HEK293T (cell line): Measurements from ENCODE around the gene NKX3-2.

Source experiments
- BHLHE40 ChIP-seq: fragments of 450-650 bp; IDR thresholded peaks from 2 replicates; pipeline ENCODE4 v1.6.1; 2016; ENCODE audit warnings: mild to moderate bottlenecking, moderate library complexity, borderline replicate concordance
- CTBP1 ChIP-seq: fragments of 450-650 bp; IDR thresholded peaks from 2 replicates; pipeline ENCODE4 v1.6.1; 2016; ENCODE audit warnings: borderline replicate concordance
- ELF4 ChIP-seq: fragments of 450-650 bp; IDR thresholded peaks from 2 replicates; pipeline ENCODE4 v1.6.1; 2017; ENCODE audit warnings: antibody characterized with exemption
- FOXA1 ChIP-seq: fragments of 450-650 bp; IDR thresholded peaks from 2 replicates; pipeline ENCODE4 v1.6.1; 2016; ENCODE audit warnings: mild to moderate bottlenecking
- FOXM1 ChIP-seq: fragments of 450-650 bp; IDR thresholded peaks from 2 replicates; pipeline ENCODE4 v1.6.1; 2017; ENCODE audit warnings: mild to moderate bottlenecking, borderline replicate concordance
- HDGF ChIP-seq: fragments of 450-650 bp; IDR thresholded peaks from 2 replicates; pipeline ENCODE4 v1.6.1; 2017; ENCODE audit warnings: antibody characterized with exemption, borderline replicate concordance
- L3MBTL2 ChIP-seq: fragments of 450-650 bp; conservative IDR thresholded peaks from 2 replicates; pipeline ENCODE4 v1.6.1; 2016; ENCODE audit warnings: mild to moderate bottlenecking
- NFRKB ChIP-seq: fragments of 450-650 bp; IDR thresholded peaks from 2 replicates; pipeline ENCODE4 v1.6.1; 2016; ENCODE audit warnings: mild to moderate bottlenecking, moderate library complexity
- PKNOX1 ChIP-seq: fragments of 450-650 bp; IDR thresholded peaks from 2 replicates; pipeline ENCODE4 v1.6.1; 2016
- SP1 ChIP-seq: fragments of 450-650 bp; IDR thresholded peaks from 2 replicates; pipeline ENCODE4 v1.6.1; 2017
- SUZ12 ChIP-seq: fragments of 450-650 bp; IDR thresholded peaks from 2 replicates; pipeline ENCODE4 v1.6.1; 2016; ENCODE audit warnings: mild to moderate bottlenecking
- TARDBP ChIP-seq: fragments of 450-650 bp; IDR thresholded peaks from 2 replicates; pipeline ENCODE4 v1.6.1; 2016
- ZNF384 ChIP-seq: fragments of 450-650 bp; IDR thresholded peaks from 2 replicates; pipeline ENCODE4 v1.6.1; 2016

GRCh38 chr4:13537011-13537831 lies 7.1 kb downstream of the NKX3-2 start:
- TF ChIP-seq TARDBP, result no peak
- no peak for TF ChIP-seq FOXM1
- no peak for TF ChIP-seq ELF4
- TF ChIP-seq CTBP1, result no peak
- TF ChIP-seq SUZ12, result no peak
- TF ChIP-seq BHLHE40, result no peak
- no peak for TF ChIP-seq SP1
- no peak for TF ChIP-seq HDGF
- TF ChIP-seq ZNF384, result no peak
- no peak for TF ChIP-seq NFRKB
- TF ChIP-seq FOXA1, result no peak
- TF ChIP-seq PKNOX1, result no peak
- TF ChIP-seq L3MBTL2, result no peak
